AG04449 (cell line): Measurements from ENCODE around the gene MTF1.

Experiments
- CTCF ChIA-PET: fragments of 350-600 bp; formaldehyde crosslinking; extraction: SDS; loops from one replicate; lab custom pipeline; 2021; ENCODE audit warnings: antibody characterized with exemption; lab: Yijun Ruan, JAX
- POLR2A ChIA-PET: fragments of 400-600, 350-600 bp; formaldehyde crosslinking; extraction: SDS; loops from one replicate; lab custom pipeline; 2020; ENCODE audit warnings: antibody characterized with exemption, inconsistent platforms; lab: Yijun Ruan, JAX
- DNase-seq: peaks from one replicate; pipeline ENCODE4 v3.0.0-alpha.2; 2010; ENCODE audit warnings: low read depth, low spot score
- H3K4me3 ChIP-seq: 2 replicates; pipeline ENCODE4 v1.5.1; 2011; ENCODE audit warnings: low read depth, mild to moderate bottlenecking, control low read depth, low read length
- CTCF ChIP-seq: IDR thresholded peaks from one replicate; pipeline ENCODE4 v1.5.1; 2011; ENCODE audit warnings: mild to moderate bottlenecking, moderate library complexity, low read length, control low read depth, inconsistent platforms; ENCODE audit not compliant: insufficient read depth; ENCODE audit errors: missing control alignments

The MTF1 gene

GRCh38 chr1:37888022-37888700 lies 28.8 kb upstream of the MTF1 start:
- CTCF ChIA-PET = interaction anchor here (0.9 to 5.5 kb wide), 7 partner anchors 12 to 92 kb away, joined by 3 to 33 read pairs (median 6); partner anchors contain the start of gene MTF1
- no peak overlapping the region for H3K4me3 ChIP-seq
- POLR2A ChIA-PET = no interaction called here
- no peak for TF ChIP-seq CTCF
- DNase-seq = no peak

GRCh38 chr1:37884145-37884544 lies 24.8 kb upstream of the MTF1 start:
- no peak for TF ChIP-seq CTCF
- POLR2A ChIA-PET = no interaction called here
- DNase-seq = no peak
- CTCF ChIA-PET = interaction anchor here (0.9 to 2.2 kb wide), 2 partner anchors 24 to 948 kb away, joined by 3 to 16 read pairs; partner anchors contain the start of gene MTF1
- H3K4me3 ChIP-seq = no peak overlapping the region

GRCh38 chr1:37883671-37884070 lies 24.3 kb upstream of the MTF1 start:
- ChIA-PET CTCF (interaction anchor here (0.9 to 2.2 kb wide), 2 partner anchors 24 to 948 kb away, joined by 3 to 16 read pairs; partner anchors contain the start of gene MTF1), POLR2A (no interaction called here)
- TF ChIP-seq CTCF = no peak
- H3K4me3 ChIP-seq = no peak overlapping the region
- no peak for DNase-seq

- POLR2A ChIA-PET = no interaction called here
- TF ChIP-seq CTCF = no peak
- DNase-seq = no peak
- no peak overlapping the region for H3K4me3 ChIP-seq
- CTCF ChIA-PET = interaction anchor here (0.6 to 2.8 kb wide), 5 partner anchors 10 to 137 kb away, joined by 3 to 19 read pairs (median 8); no protein-coding TSS in a partner anchor
Observed at GRCh38 chr1:37879865-37880264, 20.5 kb upstream of the MTF1 start.

- H3K4me3 ChIP-seq = no peak overlapping the region
- TF ChIP-seq CTCF = no peak
- no peak for DNase-seq
- ChIA-PET CTCF (interaction anchor here (1.9 kb wide), 1 partner anchor 18 kb away, joined by 14 read pairs; the partner anchor contains the start of gene MTF1), POLR2A (no interaction called here)
Observed at GRCh38 chr1:37878071-37878470, 18.7 kb upstream of the MTF1 start.

GRCh38 chr1:37875833-37876232 lies 16.4 kb upstream of the MTF1 start:
- no peak for DNase-seq
- POLR2A ChIA-PET = interaction anchor here (0.7 to 1.0 kb wide), 2 partner anchors 15 to 24 kb away, joined by 3 read pairs; no protein-coding TSS in a partner anchor

More at GRCh38 chr1:37875833-37876232, 16.4 kb upstream of the MTF1 start:
- peak; percentile 13 for TF ChIP-seq CTCF
- no peak overlapping the region for H3K4me3 ChIP-seq
- CTCF ChIA-PET = interaction anchor here (0.8 to 6.6 kb wide), 6 partner anchors 11 to 100 kb away, joined by 3 to 108 read pairs (median 5); partner anchors contain the start of genes INPP5B and MTF1
